HG03066 (cell line): ENCODE data around the gene INSIG2.

ENCODE experiments used
- ATAC-seq: cut with Tn5 transposase; IDR thresholded peaks from one replicate; pipeline ENCODE4 v1.9.1; 2021; ENCODE audit warnings: low read depth; ENCODE audit not compliant: unreplicated experiment

INSIG2 gene

DNA sequence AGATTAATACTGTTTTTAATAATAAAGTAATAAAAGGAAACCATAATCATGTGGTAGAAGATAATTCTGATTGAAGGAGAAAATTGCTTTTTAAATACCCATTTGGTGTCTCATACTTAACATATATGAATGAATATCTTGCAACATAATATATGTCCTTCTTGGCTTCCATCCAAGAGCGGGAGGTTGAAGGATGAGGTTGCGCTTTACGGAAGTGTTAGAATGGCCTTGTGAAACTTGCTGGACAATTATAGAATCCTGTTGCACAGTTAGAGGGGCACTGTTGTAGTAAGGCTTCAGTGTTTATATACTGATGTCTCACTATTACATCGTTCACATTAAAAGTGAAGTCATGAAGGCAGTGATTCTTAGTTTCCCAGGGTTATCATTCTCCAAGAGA, 9.4 kb downstream of the INSIG2 start:
- no peak for ATAC-seq

DNA sequence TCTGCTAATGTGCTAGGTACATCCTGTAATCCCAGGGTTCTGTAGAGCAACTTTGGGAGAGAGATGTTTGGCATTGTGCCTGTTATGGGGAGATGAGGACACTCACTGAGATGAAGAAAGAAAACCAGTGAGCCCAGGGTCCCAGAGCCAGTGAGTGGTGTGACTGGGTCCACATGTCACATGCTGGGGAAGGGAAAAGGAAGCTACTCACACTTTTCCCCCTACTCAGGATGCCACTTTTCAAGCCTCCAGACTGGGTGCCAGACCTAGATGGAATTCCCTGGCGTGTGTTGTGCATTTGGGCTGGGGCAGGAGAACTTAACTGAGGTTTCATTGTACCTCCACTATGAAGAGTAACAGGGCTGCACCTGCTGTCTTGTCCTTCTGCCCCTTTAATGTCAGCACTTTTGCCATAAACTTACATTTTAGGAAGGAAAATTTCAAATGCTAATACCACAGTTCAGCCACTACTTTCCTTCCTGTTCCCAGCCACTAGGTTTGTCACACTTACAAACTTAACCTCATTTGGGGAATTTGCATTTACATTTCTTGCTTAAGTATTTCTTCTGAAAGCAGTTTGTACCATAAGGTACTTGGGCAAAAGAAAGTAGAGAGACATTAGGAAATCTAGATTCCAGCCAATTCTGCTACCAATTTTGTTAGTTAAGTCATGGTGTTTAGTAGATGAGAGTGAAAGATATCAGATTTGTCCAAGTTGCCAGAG, 10.2 kb downstream of the INSIG2 start:
- ATAC-seq: no peak

DNA sequence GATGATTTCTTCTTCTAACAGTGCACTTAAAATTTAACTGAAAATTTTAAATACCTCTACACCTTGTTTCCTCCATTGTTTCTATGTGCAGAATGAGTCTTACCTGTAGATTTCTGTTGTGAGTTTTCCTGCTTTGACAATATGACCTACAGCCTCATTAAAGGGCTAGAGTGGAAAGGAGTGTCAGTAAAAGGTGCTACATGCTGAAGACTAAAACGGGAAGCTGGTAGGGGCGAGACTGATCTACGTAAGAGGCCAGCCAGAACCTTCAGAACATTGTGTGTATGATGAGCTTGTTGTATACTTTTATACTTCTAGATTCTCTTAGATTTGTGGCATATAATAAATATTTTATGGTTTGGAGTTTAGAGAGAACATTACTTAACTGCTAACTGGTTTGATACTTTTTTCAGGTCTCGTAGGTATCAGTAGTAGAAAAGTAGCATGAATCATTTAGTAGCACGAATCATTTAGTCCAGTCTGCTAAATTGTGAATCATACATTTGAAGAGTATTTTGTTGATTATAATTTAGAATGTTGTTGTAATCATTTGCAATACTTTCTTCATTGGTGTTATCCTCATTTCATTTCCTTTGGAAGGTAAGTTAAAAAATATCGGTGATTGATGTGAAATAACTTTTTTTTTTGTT, 14.3 kb downstream of the INSIG2 start:
- ATAC-seq: no peak

DNA sequence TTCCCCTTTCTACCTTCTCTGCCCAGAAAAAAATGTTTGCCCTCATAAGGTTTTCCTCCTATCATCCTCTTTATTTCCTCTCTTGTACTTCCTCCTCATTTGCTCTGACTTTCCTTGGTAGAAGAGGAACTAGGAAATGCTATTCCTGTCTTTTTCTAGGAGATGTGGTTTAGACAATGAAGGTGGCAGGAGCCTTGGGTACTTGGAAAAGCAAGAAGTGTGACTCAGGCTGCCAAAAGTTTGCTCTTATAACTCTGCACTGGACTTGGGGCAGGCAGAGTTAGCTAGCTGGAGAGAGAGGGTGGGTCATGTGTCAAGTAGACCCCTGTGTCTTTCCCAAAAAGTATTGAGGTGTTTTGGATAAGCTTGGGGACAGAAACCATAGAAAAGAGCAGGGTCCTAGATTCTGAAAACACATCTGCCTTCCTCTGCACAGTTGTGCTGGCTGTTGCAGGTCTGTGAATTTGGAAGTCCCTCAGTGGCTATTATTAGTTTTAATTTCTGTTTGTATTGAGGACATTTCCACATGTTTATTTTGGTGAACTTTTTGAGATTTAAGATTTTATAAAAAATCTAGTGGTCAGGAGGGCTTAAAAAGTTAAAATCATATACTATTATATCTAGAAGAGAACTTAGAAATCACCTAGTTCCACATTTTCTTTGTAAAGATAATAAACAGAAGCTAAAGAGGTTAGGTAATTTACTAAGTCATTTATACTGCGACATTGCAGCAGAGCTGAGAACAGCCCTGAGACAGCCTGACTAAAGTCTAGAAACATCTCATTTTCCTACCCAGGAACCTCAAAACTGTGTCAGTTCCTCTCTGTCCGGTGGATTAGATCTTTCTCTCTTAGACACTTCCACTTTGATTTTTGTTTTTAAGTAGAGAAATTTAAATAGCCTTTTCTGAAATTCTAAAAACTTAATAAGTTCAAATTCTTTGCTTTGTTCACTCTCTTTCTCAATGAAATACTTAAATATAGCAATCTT, 16.0 kb downstream of the INSIG2 start:
- ATAC-seq: peak; percentile 98

DNA sequence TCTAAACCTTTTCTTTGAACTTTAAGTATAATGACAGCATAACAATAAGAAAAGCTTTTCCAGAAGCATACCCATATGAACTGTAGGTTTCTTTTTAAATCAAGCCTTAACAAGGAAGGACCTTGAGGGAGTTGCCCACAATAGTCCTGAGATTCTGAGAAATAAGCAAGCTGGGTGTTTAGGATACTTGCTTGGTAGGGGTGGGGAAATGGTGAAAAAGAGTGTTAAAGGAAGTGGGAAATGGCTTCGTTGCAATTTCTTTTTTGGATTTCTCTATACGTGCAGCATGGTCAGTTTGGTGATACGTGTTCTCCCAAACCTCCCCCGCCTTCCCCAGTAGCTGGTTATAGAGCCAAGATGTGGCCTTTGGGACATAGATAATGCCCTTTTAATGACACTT, 17.2 kb downstream of the INSIG2 start:
- ATAC-seq: no peak

DNA sequence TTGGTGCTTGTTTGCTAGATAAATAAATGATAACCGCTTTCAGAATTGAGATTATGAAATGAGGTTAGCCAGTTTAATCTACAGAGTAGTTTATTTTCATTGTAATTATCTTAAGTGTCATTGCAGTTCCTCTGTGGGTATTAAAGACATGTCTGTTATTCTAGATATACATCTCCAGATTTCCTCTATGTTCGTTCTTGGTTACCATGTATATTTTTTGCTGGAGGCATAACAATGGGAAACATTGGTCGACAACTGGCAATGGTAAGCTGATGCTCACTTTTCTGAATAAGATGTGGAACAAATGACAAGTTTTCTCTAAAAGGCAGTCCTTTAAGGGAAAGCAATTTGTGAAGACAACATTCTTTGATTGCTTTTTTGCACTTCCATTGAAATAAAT, 18.7 kb downstream of the INSIG2 start:
- no peak for ATAC-seq

DNA sequence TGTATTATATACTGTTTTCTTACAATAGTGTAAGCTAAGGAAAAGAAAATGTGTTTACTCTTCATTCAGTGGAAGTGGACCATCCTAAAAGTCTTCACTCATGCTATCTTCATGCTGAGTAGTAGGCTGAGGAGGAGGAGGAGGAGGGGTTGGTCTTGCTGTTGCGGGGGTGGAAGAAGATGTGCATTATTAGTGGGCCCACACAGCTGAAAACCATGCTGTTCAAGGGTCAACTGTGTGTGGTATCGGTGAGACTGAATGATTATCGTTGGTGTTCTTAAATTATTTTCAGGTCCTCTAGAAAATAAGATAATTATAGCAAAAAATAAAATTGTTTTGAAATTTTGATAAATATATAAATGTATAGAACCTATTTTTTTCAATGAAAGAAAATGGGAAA, 22.0 kb downstream of the INSIG2 start:
- no peak for ATAC-seq

DNA sequence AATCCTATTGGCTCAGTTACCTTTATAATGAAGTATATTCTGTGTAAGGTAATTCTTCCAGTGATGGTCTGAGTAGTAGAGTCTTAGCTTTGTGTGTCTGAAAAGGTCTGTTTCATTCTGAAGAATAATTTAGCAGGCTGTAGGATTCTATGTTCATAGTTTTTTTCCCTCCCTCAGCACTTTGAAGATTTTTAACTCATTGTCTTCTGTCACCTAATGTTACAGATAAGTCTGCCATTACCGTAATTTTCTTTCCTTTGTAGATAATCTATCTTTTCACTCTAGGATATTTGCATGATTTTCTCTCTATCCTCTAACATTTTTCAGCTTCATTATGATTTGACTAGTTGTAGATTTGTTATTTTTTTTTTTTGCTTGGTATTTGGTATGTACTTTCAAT, 22.7 kb downstream of the INSIG2 start:
- ATAC-seq: no peak

DNA sequence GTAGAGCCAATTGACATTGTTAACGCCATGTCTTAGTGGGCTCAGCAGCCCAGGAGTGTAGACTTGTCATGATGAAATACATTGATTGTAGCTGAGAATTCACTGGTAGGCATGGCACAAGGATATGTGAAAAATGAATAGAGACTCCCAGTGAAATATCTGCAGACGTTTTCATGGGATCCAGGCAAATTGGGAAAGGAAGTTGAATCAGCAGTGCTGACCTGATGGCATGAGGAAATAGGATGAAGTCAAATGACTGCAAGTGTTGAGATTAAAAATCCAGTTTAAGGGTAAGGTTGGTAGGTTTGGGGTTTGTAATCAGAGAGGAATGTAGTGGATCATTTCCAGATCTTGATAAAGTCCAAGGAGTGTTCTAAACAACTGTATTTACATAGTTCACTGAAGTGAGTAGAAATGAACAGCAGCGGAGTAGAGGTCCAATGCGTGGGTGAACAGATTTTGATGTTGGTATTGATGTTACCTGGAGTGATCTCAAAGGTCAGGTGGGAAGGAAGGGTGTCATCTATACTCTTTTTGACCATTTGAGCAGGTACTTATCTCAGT, 24.6 kb downstream of the INSIG2 start:
- no peak for ATAC-seq

DNA sequence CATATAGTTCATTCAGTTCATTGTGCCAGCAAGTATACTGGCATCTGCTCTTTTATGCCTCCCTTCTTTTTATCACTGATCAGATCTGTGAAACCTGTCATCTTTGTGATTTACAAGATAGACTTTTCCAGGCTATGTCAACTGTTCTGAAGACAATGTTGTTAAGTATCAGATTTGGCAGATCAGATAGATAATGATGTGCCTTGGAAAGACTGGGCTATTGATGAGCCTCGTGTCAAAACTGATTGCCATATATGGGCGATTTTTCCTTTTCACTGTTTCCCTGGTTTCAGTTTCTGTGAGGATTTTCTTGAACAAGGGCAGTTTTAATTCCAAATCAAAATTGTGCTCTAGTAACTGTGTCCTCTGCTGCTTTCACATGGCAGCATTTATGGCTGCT, 26.6 kb downstream of the INSIG2 start:
- no peak for ATAC-seq

DNA sequence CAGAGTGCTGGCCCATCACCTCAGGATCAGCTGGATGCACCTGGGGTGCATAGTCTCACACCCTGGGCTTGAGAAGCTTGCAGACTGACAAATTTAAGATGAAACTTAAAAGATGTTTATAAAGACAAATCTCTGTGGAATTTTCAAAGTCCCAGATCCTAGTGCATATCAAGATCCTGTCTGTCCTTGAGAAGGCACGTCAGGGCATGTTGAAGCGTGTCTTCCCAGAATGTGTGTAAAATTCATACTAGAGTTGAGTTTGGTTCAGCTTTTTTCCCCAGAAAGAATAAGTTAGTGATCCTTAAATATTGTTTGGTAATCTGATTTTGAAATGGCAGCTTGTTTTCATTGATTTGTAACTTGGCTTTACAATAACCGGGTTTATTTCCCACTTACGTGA, 27.5 kb downstream of the INSIG2 start:
- ATAC-seq: no peak

DNA sequence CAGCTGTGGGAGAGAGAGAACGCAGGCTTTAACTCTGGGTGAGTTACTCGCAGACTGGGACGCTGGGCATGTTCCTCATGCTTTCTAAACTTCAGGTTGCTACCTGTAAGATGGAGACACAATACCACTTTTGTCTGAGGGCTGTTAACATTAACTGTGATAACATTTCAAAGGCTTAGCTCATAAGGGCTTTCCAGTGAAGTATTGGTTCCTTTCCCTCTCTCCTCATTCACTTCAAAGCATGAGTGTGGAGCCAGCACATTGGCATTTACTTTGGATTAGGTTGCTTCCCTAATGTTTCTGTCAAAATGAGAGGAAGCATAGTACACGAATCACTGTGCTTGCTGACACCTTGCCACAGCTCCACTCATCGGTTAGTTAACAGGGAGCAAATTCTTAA, 30.2 kb downstream of the INSIG2 start:
- ATAC-seq: no peak

DNA sequence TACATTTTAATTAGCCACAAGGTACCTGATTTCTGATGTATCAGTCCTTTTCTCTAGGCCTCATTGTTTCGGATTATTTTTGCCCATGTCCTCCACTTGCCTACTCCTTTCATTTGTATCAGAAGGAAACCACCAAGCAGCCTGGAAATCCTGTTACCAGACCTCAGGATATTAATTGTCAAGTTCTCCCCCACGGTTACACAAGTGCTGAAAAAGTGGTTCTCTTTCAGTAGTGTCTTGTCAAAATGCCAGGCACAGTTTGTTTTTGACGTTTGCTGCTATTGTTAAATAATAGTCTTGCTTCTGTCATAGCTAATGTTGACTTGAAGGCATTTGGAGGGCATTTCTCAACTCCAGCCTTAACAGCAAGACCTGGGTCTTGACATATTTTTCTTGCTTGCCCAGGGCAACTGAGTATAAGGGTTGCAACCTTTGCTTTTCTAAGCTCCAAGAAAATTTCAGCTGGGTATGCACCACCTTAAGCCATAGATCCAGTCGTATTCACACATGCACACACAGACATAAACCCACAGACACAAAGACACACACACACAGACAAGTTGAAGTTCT, 31.0 kb downstream of the INSIG2 start:
- no peak for ATAC-seq

DNA sequence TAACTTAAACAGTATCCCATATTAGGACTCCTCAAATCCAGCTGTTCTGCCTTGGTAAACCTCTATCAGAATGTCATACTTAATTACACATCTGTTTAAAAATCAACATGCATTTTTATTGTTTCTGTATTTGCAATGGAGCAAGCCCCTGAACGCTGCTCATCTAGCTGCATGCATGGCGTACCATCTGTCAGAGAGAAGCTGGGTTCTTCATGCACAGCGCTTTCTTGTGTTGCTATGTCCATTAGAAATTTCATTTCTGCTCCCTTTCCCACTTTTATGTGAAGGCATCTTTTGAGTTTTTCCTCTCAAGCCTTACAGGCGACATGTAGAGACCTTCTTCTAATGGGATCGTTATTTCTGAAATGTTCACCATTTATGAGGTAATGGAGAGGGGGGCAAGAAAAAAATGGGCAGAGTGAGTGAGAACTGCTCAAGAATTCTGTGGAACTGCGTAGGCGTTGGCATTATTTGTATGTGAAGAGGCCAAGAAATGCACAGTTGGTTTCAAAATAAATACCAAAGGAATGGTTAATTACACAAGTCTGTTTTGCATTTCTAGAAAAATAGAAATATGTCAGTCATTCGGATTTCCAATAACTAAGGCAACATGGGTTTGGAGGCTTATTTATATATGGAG, 31.6 kb downstream of the INSIG2 start:
- no peak for ATAC-seq

DNA sequence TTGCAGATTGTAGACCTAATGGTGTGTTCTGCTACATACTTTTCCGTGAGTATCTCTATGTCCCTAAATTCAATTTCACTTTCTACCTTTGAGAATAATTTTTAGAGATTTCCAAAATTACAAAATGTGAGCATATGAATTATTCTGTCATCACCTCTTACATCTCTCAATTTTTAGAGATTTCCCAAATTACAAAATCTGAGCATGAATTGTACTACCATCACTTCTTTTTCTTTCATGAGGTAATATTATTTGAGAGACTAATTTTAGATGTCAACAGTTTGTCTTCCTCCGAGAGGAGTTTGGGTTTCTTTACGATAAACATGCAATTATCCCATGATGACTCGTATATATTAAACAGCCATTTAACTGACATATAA, 32.1 kb downstream of the INSIG2 start:
- no peak for ATAC-seq

DNA sequence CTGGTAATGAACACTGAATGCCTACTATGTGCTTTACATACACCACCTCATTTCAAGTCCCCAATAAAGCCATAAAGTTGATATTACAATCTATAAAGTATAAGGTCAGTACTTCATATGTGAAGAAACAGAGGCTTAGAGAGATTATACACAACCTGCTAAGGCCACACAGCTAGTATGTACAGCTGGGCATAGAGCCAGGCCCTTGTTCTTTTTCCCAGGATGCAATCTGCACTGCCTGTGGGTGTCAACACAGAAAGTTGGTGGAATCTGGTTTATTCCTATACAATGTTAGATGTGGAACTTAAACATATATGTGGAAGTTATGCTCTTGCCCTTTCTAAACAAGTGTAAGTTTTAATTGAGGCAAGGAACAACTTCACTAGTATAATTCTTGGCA, 32.8 kb downstream of the INSIG2 start:
- no peak for ATAC-seq

DNA sequence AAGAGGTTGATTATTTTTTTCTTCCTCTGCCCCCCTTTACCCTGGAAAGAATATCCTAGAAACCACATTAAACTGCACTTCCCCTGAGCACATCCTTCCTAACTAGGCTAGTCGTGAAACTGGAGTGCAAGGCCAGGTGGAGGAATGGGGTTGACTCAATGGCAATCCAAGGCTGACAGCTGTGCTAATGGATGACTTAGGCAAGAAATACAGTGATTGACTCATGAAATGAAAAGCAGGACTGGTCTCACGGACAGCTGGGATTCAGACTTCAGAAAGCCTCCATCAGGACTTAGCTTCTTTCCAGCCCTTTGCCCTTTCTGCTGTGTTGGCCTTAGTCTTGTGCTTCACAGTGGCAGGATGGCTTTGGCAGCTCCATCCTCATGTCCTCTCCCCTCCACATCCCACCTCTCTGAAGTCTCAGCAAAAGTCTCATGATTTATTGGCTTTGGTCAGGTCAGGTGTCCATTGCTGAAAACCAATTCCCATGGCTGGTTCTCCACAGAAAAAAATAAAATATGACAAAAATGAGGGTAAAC, 33.8 kb downstream of the INSIG2 start:
- no peak for ATAC-seq

DNA sequence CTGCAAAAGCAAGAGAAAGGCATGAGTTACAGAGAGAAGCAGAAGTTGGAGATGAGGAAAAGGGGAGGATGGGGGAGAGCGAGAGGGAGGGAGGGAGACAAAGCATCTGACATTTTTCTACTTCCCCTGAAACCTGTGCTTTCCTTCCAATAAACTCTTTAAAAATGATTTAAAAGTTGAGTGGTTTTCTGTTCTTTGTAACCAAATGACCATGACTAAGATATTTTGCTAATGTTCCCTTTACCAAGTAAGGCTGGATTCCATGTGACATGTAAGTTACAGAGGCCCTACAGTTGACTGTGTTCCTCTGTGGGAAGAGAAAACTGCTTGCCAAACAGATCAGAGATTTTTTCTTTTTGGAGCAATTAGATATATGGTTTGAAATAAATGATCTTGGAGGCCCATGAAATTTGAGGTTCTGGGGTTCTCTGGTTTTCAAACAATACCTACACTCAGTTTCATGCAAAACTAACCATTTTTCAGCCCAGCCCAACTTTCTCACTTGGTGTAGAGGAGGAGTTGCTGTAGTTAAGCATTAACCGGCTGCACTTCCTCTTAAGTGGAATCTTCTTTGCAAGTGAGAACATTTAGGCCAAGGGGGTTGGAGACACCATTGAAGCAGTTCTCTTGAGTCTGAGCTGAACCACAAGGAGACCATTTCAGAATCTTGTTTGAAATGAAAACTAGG, 34.5 kb downstream of the INSIG2 start:
- peak; percentile 88 for ATAC-seq

DNA sequence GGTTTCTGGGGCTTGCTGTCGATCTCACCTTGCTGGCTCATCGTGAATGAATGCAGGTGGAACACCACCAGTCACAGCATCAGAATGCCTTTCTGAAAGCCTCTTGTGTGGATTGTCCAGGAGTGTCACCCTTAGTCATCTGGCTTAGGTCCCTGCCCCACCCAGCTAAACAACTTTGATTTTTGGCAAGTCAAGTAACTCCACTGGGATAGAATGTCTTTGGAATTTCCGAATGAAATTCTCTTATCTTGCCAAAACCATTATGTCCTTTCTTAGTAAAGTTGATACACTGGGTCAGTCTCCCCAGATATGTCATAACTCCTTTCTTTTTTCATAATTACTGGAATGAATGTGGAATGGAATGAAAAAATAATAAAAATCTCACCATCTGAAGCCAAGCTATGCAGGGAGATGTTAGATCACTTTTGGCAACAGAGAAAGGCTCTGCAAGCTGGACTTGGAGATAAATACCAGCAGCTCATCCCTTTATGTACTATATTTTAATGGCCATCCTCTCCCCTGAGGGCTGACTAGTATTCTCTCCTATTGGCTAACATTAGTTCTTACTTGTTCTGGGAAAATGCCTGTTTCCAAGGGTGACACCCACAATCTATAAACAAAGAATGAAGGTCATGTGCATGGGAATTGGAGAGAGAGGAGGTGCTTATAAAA, 35.4 kb downstream of the INSIG2 start:
- no peak for ATAC-seq
